ENCODE data around the gene DEXI.
A peak's percentile ranks its signal among the peaks of the same experiment; 100 is the strongest.
"Not testable (repeated sequence)": the region's sequence is repeated elsewhere in the genome, so short reads cannot be mapped to it uniquely, and the experiment has no call there.

Gene DEXI

DNA sequence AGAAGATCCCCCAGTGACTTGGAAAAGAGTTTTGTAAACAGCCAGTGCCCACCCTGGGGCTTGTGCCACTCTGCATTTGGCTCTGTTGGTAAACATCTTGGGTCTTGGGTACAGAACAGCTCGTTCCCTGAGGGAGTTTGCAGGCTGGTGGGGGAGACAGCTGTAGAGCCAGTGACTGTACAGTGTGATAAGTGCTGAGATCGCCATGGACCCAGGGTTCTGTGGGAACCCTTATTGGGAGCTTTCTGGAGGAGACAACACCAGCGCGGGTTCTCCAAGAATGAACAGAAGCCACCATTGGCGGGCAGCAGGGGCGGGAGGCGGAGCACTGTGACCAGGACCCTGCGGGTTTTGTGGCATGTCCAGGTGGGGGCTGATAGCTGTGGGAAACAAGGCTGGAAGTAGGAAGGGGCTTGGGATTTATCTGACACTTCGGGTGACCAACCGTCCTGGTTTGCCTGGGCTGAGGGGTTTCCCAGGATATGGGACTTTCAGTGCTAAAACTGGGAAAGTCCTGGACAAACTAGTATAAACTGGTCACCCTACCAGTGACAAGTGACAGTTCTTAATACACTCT lies 5.0 kb upstream of the DEXI start:
- POLR2A ChIA-PET, result no interaction called here
- CTCF ChIA-PET, result interaction anchor here (1.1 kb wide), 1 partner anchor 24 kb away, joined by 3 read pairs; no protein-coding TSS in a partner anchor
- no peak for DNase-seq (ENCODE audit: extremely low spot score)
- TF ChIP-seq LEF1 (IDR thresholded peaks at IDR 0.05; ENCODE audit: borderline replicate concordance) (no peak), BHLHE40 (IDR thresholded peaks at IDR 0.05; ENCODE audit: borderline replicate concordance) (no peak), FOXM1 (IDR thresholded peaks at IDR 0.05; ENCODE audit: borderline replicate concordance) (no peak), ELF4 (IDR thresholded peaks at IDR 0.05) (no peak), CTBP1 (IDR thresholded peaks at IDR 0.05; ENCODE audit: borderline replicate concordance) (no peak), FOXA1 (IDR thresholded peaks at IDR 0.05) (no peak), HDGF (IDR thresholded peaks at IDR 0.05; ENCODE audit: borderline replicate concordance) (no peak), SUZ12 (IDR thresholded peaks at IDR 0.05) (no peak), ARNT (IDR thresholded peaks at IDR 0.05) (no peak), FOXK2 (IDR thresholded peaks at IDR 0.05) (no peak), ZNF384 (IDR thresholded peaks at IDR 0.05) (no peak), SP1 (IDR thresholded peaks at IDR 0.05) (no peak), TARDBP (IDR thresholded peaks at IDR 0.05) (no peak), L3MBTL2 (conservative IDR thresholded peaks at IDR 0.05) (no peak), NFRKB (IDR thresholded peaks at IDR 0.05) (no peak)
- TF ChIP-seq, protein P1, sequence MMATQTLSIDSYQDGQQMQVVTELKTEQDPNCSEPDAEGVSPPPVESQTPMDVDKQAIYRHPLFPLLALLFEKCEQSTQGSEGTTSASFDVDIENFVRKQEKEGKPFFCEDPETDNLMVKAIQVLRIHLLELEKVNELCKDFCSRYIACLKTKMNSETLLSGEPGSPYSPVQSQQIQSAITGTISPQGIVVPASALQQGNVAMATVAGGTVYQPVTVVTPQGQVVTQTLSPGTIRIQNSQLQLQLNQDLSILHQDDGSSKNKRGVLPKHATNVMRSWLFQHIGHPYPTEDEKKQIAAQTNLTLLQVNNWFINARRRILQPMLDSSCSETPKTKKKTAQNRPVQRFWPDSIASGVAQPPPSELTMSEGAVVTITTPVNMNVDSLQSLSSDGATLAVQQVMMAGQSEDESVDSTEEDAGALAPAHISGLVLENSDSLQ (IDR thresholded peaks at IDR 0.05), result no peak

DNA sequence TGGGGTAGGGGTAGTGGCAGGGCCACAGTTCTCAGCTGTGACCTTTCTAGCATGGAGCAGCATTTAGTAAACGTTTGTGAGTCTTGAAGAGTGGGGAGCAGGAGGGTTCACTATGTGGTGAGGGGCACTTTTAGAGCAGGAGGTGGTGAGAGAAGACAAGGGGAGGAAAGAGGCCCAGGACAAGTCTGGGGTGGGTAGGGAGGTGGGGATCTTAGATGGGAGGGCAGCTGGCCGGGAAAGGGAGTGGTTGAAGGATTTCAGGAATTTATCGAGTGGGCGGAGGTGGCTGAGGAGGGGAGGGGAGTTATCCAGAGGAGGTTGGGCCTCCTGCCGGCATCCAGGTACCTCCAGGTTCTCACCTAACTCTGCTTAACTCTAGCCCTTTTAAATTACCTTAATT lies 4.0 kb upstream of the DEXI start:
- TF ChIP-seq CTBP1 (IDR thresholded peaks at IDR 0.05; ENCODE audit: borderline replicate concordance) (no peak), TARDBP (IDR thresholded peaks at IDR 0.05) (no peak), NFRKB (IDR thresholded peaks at IDR 0.05) (no peak), FOXK2 (IDR thresholded peaks at IDR 0.05) (no peak), ZNF384 (IDR thresholded peaks at IDR 0.05) (no peak), ELF4 (IDR thresholded peaks at IDR 0.05) (no peak), FOXA1 (IDR thresholded peaks at IDR 0.05) (no peak), FOXM1 (IDR thresholded peaks at IDR 0.05; ENCODE audit: borderline replicate concordance) (no peak), SP1 (IDR thresholded peaks at IDR 0.05) (no peak), LEF1 (IDR thresholded peaks at IDR 0.05; ENCODE audit: borderline replicate concordance) (no peak), L3MBTL2 (conservative IDR thresholded peaks at IDR 0.05) (no peak), ARNT (IDR thresholded peaks at IDR 0.05) (no peak), BHLHE40 (IDR thresholded peaks at IDR 0.05; ENCODE audit: borderline replicate concordance) (no peak)
- TF ChIP-seq, protein P1 (IDR thresholded peaks at IDR 0.05), result no peak
- POLR2A ChIA-PET, result no interaction called here
- no peak for DNase-seq (ENCODE audit: extremely low spot score)
- CTCF ChIA-PET, result no interaction called here

DNA sequence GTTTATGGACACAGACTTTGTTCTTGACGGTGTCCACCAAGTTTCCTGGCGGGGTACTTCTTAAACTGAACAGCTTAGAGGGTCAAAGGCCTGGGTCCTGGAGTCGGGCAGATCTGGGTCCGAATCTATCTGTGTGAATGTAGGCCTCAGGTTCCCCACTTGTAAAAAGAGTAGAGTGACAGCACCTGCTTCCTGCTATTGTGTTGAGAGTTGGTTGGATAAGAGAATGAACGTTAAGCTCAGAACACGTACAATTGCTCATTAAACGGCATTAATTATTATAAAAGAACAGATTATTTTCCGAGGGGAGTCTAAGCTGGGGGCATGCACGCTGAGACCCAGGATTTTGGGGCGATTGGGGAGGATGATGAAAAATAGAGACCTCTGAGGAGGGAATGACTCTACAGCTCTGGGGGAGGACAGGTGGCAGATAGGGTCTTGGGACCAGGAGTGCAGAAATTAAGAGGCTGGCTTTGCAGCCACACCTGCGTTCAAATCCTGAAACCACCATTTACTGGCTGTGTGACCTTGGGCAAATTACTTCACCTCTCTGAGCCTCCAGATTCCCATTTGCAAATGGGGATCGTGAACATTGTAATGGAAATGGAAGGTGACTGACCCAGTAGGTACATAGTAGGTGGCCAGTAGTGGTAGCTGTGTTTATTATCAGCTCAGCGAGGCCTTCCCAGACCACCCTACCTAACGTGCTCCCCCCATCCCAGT lies 3.0 kb upstream of the DEXI start:
- no peak for TF ChIP-seq LEF1 (IDR thresholded peaks at IDR 0.05; ENCODE audit: borderline replicate concordance)
- no peak for TF ChIP-seq ARNT (IDR thresholded peaks at IDR 0.05)
- no peak for TF ChIP-seq ZNF384 (IDR thresholded peaks at IDR 0.05)
- ChIA-PET POLR2A (no interaction called here), CTCF (interaction anchor here (0.5 to 1.2 kb wide), 3 partner anchors 8 to 200 kb away, joined by 3 to 4 read pairs (median 4); no protein-coding TSS in a partner anchor)
- DNase-seq (ENCODE audit: extremely low spot score), result no peak

DNA sequence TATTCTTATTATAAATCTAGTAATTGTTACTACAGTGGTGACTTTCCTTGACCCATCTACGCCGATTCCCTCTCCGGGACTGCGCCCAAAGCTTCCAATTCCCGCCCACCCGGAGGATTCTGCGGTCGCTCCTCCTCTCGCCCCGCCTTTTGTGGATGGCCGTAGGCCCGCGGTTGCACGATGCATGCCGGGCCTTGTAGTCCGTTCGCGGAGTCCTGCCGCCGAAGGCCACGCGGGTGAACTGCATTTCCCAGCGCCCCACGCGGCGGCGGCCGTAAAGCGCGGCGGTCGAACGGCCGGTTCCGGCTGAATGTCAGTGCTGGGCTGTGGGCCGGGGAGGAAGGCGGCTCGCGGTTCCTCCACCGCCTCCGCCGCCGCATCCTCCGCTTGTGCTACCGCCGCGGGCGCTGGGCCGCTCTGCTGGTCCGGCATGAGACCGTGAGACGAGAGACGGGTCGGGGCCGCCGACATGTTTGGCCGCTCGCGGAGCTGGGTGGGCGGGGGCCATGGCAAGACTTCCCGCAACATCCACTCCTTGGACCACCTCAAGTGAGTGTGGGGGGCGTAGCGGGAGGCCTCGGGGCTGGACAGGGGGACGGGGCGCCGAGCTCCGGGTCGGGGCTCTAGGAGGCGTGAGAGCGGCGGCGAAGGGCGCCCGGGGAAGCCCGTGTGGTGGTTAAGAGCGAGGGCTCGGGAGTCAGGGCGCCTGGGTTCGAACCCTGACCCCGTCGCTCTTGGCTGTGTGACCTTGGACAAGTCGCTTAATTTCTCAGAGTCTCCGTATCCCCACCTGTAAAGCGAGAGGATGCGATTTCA lies 2.2 kb upstream of the DEXI start, which contains the start of gene CLEC16A:
TSS of gene CLEC16A (plus strand) at position 316 of the 816 bp plus-strand sequence. CDS start at position 470, 154 bp downstream.
- POLR2A ChIA-PET, result interaction anchor here (0.6 kb wide), 1 partner anchor 9 kb away, joined by 3 read pairs; no protein-coding TSS in a partner anchor
- CTCF ChIA-PET, result interaction anchor here (1.2 kb wide), 1 partner anchor 9 kb away, joined by 4 read pairs; no protein-coding TSS in a partner anchor
- DNase-seq (ENCODE audit: extremely low spot score), result peak; percentile 93
- TF ChIP-seq SUZ12 (IDR thresholded peaks at IDR 0.05) (no peak), CTBP1 (IDR thresholded peaks at IDR 0.05; ENCODE audit: borderline replicate concordance) (no peak), ELF4 (IDR thresholded peaks at IDR 0.05) (peak; percentile 67), FOXK2 (IDR thresholded peaks at IDR 0.05) (no peak), LEF1 (IDR thresholded peaks at IDR 0.05; ENCODE audit: borderline replicate concordance) (no peak)
- TF ChIP-seq, protein P1 (IDR thresholded peaks at IDR 0.05), result no peak

DNA sequence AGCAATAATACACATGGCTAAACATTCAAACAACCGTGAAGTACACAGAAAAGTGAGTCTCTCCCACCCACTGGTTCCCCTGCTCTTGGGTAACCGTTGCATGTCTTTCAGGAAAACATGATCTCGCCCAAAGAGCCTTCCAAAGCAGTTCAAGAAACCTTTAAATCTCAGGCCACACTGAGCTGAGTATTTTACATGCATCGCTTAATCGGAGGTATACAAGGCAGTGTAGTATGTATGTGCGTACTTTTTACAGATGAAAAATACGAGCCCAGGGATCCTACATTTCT lies 741 bp upstream of the DEXI start:
- ChIA-PET CTCF (no interaction called here), POLR2A (interaction anchor here (1.1 to 1.4 kb wide), 3 partner anchors 12 to 199 kb away, joined by 3 to 4 read pairs (median 3); no protein-coding TSS in a partner anchor)
- no peak for DNase-seq (ENCODE audit: extremely low spot score)
- no peak for TF ChIP-seq HDGF (IDR thresholded peaks at IDR 0.05; ENCODE audit: borderline replicate concordance)
- no peak for TF ChIP-seq ELF4 (IDR thresholded peaks at IDR 0.05)

DNA sequence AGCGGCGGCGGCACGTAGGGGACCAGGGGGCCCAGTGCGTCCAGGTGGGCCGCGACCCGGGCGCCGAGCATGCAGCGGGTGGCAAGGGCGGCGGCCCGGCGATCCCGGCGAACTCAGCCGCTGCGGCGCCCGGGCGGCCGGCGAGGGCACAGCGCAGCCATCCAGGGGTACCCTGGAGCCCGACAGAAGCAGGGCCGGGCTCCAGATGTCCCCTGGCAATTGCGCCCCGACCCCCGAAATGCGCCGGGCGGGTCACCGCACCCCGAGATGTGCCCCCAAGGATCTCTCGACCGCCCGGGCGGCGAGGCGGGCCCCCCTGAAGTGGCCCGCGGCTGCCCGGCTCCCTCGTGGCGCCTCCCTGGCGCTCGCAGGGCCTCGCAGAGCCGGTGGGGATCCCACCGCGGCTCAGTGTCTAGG lies 325 bp downstream of the DEXI start:
- CTCF ChIA-PET; DNase-seq (ENCODE audit: extremely low spot score): not testable (repeated sequence)
- POLR2A ChIA-PET, result interaction anchor here (0.5 to 1.4 kb wide), 9 partner anchors 9 to 416 kb away, joined by 3 to 4 read pairs (median 3); no protein-coding TSS in a partner anchor
